Gastroesophageal sphincter (tissue), 4 donors: Measurements from ENCODE around the gene RHOH. TPM values are rescaled to one million over a fixed set of nuclear protein-coding genes. Genes with fewer than 3 reads are reported as not detected.
"Not testable (repeated sequence)": the region's sequence is repeated elsewhere in the genome, so short reads cannot be mapped to it uniquely, and the experiment has no call there.

Experiments used
- ATAC-seq: fragments of 150-250 bp; one replicate; pipeline ENCODE4 v1.9.1; 2016; ENCODE audit warnings: mild to moderate bottlenecking, moderate library complexity
- H3K27ac ChIP-seq, 4 donors: fragments of 200-600 bp; sonication (generic) in 3 of 4; 1 replicate in 3 of 4; 2 replicates in 1 of 4; pipeline ENCODE4 v1.5.1; 2016 to 2019
- H3K27me3 ChIP-seq: fragments of 200-600 bp; sonication (generic); one replicate; pipeline ENCODE4 v1.5.1; 2019
- H3K36me3 ChIP-seq, 2 donors: fragments of 200-600 bp; sonication (generic); one replicate each; pipeline ENCODE4 v1.5.1; 2019; ENCODE audit warnings: control low read depth in 1 of 2
- H3K4me1 ChIP-seq, 3 donors: fragments of 200-600 bp; sonication (generic); 1 replicate in 2 of 3; 2 replicates in 1 of 3; pipeline ENCODE4 v1.5.1; 2016 to 2019; ENCODE audit warnings: control low read depth in 2 of 3
- H3K4me3 ChIP-seq, 2 donors: fragments of 200-600 bp; sonication (generic); one replicate each; pipeline ENCODE4 v1.5.1; 2019; ENCODE audit warnings: mild to moderate bottlenecking in 1 of 2, moderate library complexity in 1 of 2
- H3K9me3 ChIP-seq, 3 donors: fragments of 200-600 bp; sonication (generic); one replicate each; pipeline ENCODE4 v1.5.1; 2017 to 2019; ENCODE audit warnings: control low read depth in 2 of 3
- CTCF ChIP-seq, 4 experiments: fragments of 200-600 bp in 2 of 4; fragments of 450-650 bp in 2 of 4; sonication (generic) in 1 of 4; IDR thresholded peaks; one replicate each; pipeline ENCODE4 v1.5.1; 2017 to 2019; ENCODE audit warnings: antibody characterized with exemption in 4 of 4, mild to moderate bottlenecking in 2 of 4, moderate library complexity in 2 of 4
- EP300 ChIP-seq: sonication (generic); formaldehyde crosslinking; IDR thresholded peaks from one replicate; pipeline ENCODE4 v1.6.1; 2017; ENCODE audit warnings: antibody characterized with exemption, mild to moderate bottlenecking
- POLR2A ChIP-seq, 2 donors: fragments of 450-650 bp; IDR thresholded peaks; one replicate each; pipeline ENCODE4 v1.6.1; 2017; ENCODE audit warnings: antibody characterized with exemption in 2 of 2, mild to moderate bottlenecking in 2 of 2, moderate library complexity in 1 of 2
- POLR2AphosphoS5 ChIP-seq: sonication (generic); formaldehyde crosslinking; IDR thresholded peaks from one replicate; pipeline ENCODE4 v1.6.1; 2017; ENCODE audit warnings: antibody characterized with exemption
- WGBS, 2 donors: methylation state at CpG; one replicate each; pipeline ENCODE4 v1.1.5; 2018; ENCODE audit warnings: low coverage in 1 of 2; 5-methylcytosine and 5-hydroxymethylcytosine counted together
- total RNA-seq, 4 donors: library from RNA; depleted of rRNA; stranded (reverse); fragments of >200 nt; gene quantifications; one replicate each; pipeline ENCODE4 v1.1.0, GENCODE V29; 2016

Gene RHOH
- total RNA-seq, 4 donors from 2014 or later: 0.42 to 4.4 (median 1.0) TPM

DNA sequence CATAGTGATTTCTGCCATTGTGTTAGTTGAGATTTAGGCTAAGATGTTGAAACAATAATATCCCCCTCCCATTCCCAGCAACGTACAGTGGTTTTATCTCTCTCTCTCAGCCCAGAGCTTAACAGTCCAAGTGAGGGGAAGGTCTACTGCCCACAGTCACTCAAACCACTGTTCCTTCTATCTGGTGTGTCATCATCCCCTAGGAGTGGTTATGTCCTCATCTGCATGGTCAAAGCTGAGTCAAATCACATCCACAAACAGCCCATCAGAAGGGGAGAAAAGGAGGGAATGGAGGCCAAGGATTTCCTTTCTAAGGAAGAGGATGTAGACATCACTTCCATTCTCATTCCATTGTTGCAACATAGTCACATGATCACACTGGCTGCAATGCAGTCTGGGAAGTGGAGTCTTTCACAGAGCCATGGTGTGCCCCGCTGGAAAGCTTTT lies 95.5 kb downstream of the RHOH start:
- ATAC-seq: no peak
- no peaks in the 10 kb centered on the region for H3K4me1 ChIP-seq
- H3K9me3 ChIP-seq: no peaks in the 10 kb centered on the region
- TF ChIP-seq POLR2AphosphoS5 (no peak), POLR2A (IDR thresholded peaks at IDR 0.05) (no peak), CTCF (IDR thresholded peaks at IDR 0.05) (no peak), EP300 (no peak)
- 85 to 92% methylated on average over 2 of the region's 2 CpGs for WGBS, 2 donors
- no peak overlapping the region for H3K4me3 ChIP-seq
- H3K36me3 ChIP-seq: no peaks in the 10 kb centered on the region
- H3K27ac ChIP-seq: no peak overlapping the region
- H3K27me3 ChIP-seq: no peaks in the 10 kb centered on the region

DNA sequence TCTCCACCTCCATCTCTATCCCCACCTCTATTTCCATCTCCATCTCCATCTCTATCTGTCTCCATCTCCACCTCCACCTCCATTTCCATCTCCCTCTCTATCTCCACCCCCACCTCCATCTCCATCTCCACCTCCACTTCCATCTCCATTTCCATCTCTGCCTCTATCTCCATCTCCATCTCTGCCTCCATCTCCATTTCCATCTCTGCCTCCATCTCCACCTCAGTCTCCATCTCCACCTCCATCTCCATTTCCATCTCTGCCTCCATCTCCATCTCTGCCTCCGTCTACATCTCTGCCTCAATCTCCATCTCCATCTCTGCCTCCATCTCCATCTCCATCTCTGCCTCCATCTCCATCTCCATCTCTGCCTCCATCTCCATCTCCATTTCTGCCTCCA lies 97.5 kb downstream of the RHOH start:
- no peaks in the 10 kb centered on the region for H3K36me3 ChIP-seq
- WGBS, 2 donors: 89 to 100% methylated on average over 1 of the region's 1 CpG

GRCh38 chr4:40295030-40295429 lies 98.2 kb downstream of the RHOH start:
- H3K4me3 ChIP-seq, H3K9me3 ChIP-seq, H3K27ac ChIP-seq, H3K27me3 ChIP-seq, H3K36me3 ChIP-seq, H3K4me1 ChIP-seq, ATAC-seq: not testable (repeated sequence)

More for the DNA sequence above, 97.5 kb downstream of the RHOH start:
- Histone ChIP-seq H3K27me3 (no peaks in the 10 kb centered on the region), H3K27ac (no peak overlapping the region), H3K9me3 (no peaks in the 10 kb centered on the region), H3K4me1 (no peaks in the 10 kb centered on the region), H3K4me3 (no peak overlapping the region)
- TF ChIP-seq CTCF (IDR thresholded peaks at IDR 0.05) (no peak), EP300 (no peak), POLR2AphosphoS5 (no peak), POLR2A (IDR thresholded peaks at IDR 0.05) (no peak)
- no peak for ATAC-seq

GRCh38 chr4:40295572-40295971 lies 98.7 kb downstream of the RHOH start:
- H3K36me3 ChIP-seq: no peaks in the 10 kb centered on the region
- 76 to 83% methylated on average over 4 of the region's 4 CpGs for WGBS, 2 donors
- H3K27ac ChIP-seq: no peak overlapping the region
- H3K4me1 ChIP-seq: no peaks in the 10 kb centered on the region
- ATAC-seq: no peak
- H3K27me3 ChIP-seq: no peaks in the 10 kb centered on the region
- TF ChIP-seq EP300 (no peak), CTCF (IDR thresholded peaks at IDR 0.05) (no peak), POLR2AphosphoS5 (no peak), POLR2A (IDR thresholded peaks at IDR 0.05) (no peak)
- no peak overlapping the region for H3K4me3 ChIP-seq
- no peaks in the 10 kb centered on the region for H3K9me3 ChIP-seq

Other genes starting within 250 kb of the RHOH start
- gene PDS5A, start 219.1 kb upstream of the RHOH start, total RNA-seq: 10 to 100 TPM; 47.1 to 63.0 (median 57.1) TPM
- gene N4BP2, start 140.2 kb upstream of the RHOH start, total RNA-seq: 10 to 100 TPM in 1 of 4 donors, 1 to 10 TPM in 3; 5.3 to 14.5 (median 7.3) TPM
- gene CHRNA9, start 138.3 kb downstream of the RHOH start, total RNA-seq: not detected